Neural cell (in vitro differentiated cells): ENCODE results near the gene A2M. TPM values are rescaled to one million over a fixed set of nuclear protein-coding genes. Genes with fewer than 3 reads are reported as not detected.
A peak's percentile ranks its signal among the peaks of the same experiment; 100 is the strongest.

Source experiments
- H2AFZ ChIP-seq: fragments of 200-600, 300-800 bp; sonication (generic), shearing (Covaris generic); 2 replicates; pipeline ENCODE4 v1.6.0; 2014; ENCODE audit warnings: low read depth, mild to moderate bottlenecking, antibody characterized with exemption, low read length, moderate library complexity
- H3F3A ChIP-seq: fragments of 200-600 bp; shearing (Covaris generic); 2 replicates; pipeline ENCODE4 v1.6.1; 2016; ENCODE audit warnings: mild to moderate bottlenecking, moderate library complexity, mixed read lengths, antibody characterized with exemption, low read length; ENCODE audit not compliant: insufficient read depth, poor library complexity, severe bottlenecking
- H3K27ac ChIP-seq: fragments of 200-600, 300-800 bp; sonication (generic), shearing (Covaris generic); 2 replicates; pipeline ENCODE4 v1.5.1; 2014; ENCODE audit warnings: mild to moderate bottlenecking, low read length, moderate library complexity
- H3K27me3 ChIP-seq: fragments of 300-800, 200-600 bp; sonication (generic), shearing (Covaris generic); 2 replicates; pipeline ENCODE4 v1.6.0; 2014; ENCODE audit warnings: mild to moderate bottlenecking, low read depth, low read length, moderate library complexity; ENCODE audit not compliant: insufficient read depth
- H3K36me3 ChIP-seq: fragments of 300-800, 200-600 bp; sonication (generic), shearing (Covaris generic); 2 replicates; pipeline ENCODE4 v1.5.1; 2014; ENCODE audit warnings: mild to moderate bottlenecking, antibody characterized with exemption, low read length, moderate library complexity; ENCODE audit not compliant: insufficient read depth
- H3K4me2 ChIP-seq: fragments of 300-800, 200-600 bp; sonication (generic), shearing (Covaris generic); 2 replicates; pipeline ENCODE4 v1.6.0; 2014; ENCODE audit warnings: mild to moderate bottlenecking, low read length
- H3K4me3 ChIP-seq: fragments of 300-800, 200-600 bp; sonication (generic), shearing (Covaris generic); 2 replicates; pipeline ENCODE4 v1.5.1; 2014; ENCODE audit warnings: mild to moderate bottlenecking, low read length, moderate library complexity
- H3K79me2 ChIP-seq: fragments of 200-600 bp; shearing (Covaris generic); replicated peaks from 2 replicates; pipeline ENCODE4 v1.6.0; 2014; ENCODE audit warnings: mild to moderate bottlenecking, low read length, moderate library complexity; ENCODE audit not compliant: insufficient read depth
- H3K9ac ChIP-seq: fragments of 300-800, 200-600 bp; sonication (generic), shearing (Covaris generic); 2 replicates; pipeline ENCODE4 v1.6.1; 2016; ENCODE audit warnings: mild to moderate bottlenecking, low read length, mixed read lengths
- H3K9me2 ChIP-seq: fragments of 200-600 bp; shearing (Covaris generic); 2 replicates; pipeline ENCODE4 v1.6.1; 2016; ENCODE audit warnings: mild to moderate bottlenecking, low read length, mixed read lengths; ENCODE audit not compliant: insufficient read depth
- H3K9me3 ChIP-seq: fragments of 200-600, 300-800 bp; sonication (generic), shearing (Covaris generic); 2 replicates; pipeline ENCODE4 v1.6.1; 2016; ENCODE audit warnings: mild to moderate bottlenecking, mixed run types, low read length, moderate library complexity, mixed read lengths
- H4K20me1 ChIP-seq: fragments of 200-600 bp; shearing (Covaris generic); 2 replicates; pipeline ENCODE4 v1.6.1; 2016; ENCODE audit warnings: mild to moderate bottlenecking, mixed run types; ENCODE audit not compliant: insufficient read depth
- CTCF ChIP-seq: fragments of 450-650 bp; IDR thresholded peaks from 2 replicates; pipeline ENCODE4 v1.5.1; 2014; ENCODE audit warnings: antibody characterized with exemption, mild to moderate bottlenecking, moderate library complexity; ENCODE audit not compliant: poor library complexity, severe bottlenecking
- EP300 ChIP-seq: fragments of 450-650 bp; conservative IDR thresholded peaks from 2 replicates; pipeline ENCODE4 v1.6.1; 2014; ENCODE audit warnings: antibody characterized with exemption, mild to moderate bottlenecking, moderate library complexity; ENCODE audit not compliant: poor library complexity, severe bottlenecking
- EZH2 ChIP-seq: fragments of 200-600, 300-800 bp; shearing (Covaris generic), sonication (generic); IDR thresholded peaks from 2 replicates; pipeline ENCODE4 v1.6.1; 2014; ENCODE audit warnings: antibody characterized with exemption, low read length, borderline replicate concordance, mild to moderate bottlenecking; ENCODE audit not compliant: insufficient read depth, poor library complexity, severe bottlenecking
- MXI1 ChIP-seq: fragments of 450-650 bp; conservative IDR thresholded peaks from 2 replicates; pipeline ENCODE4 v1.6.1; 2014; ENCODE audit warnings: antibody characterized with exemption, mild to moderate bottlenecking; ENCODE audit not compliant: poor library complexity, severe bottlenecking
- POLR2AphosphoS5 ChIP-seq: IDR thresholded peaks from 2 replicates; pipeline ENCODE4 v1.6.1; 2012
- RAD21 ChIP-seq: fragments of 450-650 bp; conservative IDR thresholded peaks from 2 replicates; pipeline ENCODE4 v1.6.1; 2014; ENCODE audit warnings: antibody characterized with exemption, mild to moderate bottlenecking, moderate library complexity
- REST ChIP-seq: IDR thresholded peaks from 2 replicates; pipeline ENCODE4 v1.6.1; 2012; ENCODE audit warnings: borderline replicate concordance
- SMC3 ChIP-seq: fragments of 450-650 bp; conservative IDR thresholded peaks from 2 replicates; pipeline ENCODE4 v1.6.1; 2014; ENCODE audit warnings: antibody characterized with exemption, mild to moderate bottlenecking, moderate library complexity; ENCODE audit not compliant: poor library complexity
- TAF1 ChIP-seq: IDR thresholded peaks from 2 replicates; pipeline ENCODE4 v1.6.1; 2012; ENCODE audit warnings: low read depth
- polyA plus RNA-seq: library from polyadenylated mRNA; depleted of rRNA; stranded (reverse); fragments of >200 nt; gene quantifications from 2 replicates; pipeline ENCODE4 v1.2.3, GENCODE V29; 2014

The A2M gene
- polyA plus RNA-seq, 1 donor from 2014 or later: 0.09 TPM

- H4K20me1 ChIP-seq: no peaks in the 10 kb centered on the region
- no peaks in the 10 kb centered on the region for H3K9me2 ChIP-seq
- H3K9me3 ChIP-seq: no peaks in the 10 kb centered on the region
- H3K4me2 ChIP-seq: no peak overlapping the region
- peak overlapping the region; percentile 79 for H2AFZ ChIP-seq
- H3K27me3 ChIP-seq: peaks cover 5% of the 10 kb centered on the region
- peak overlapping the region; percentile 16 for H3K27ac ChIP-seq
- H3K4me3 ChIP-seq: peak overlapping the region; percentile 86
- no peak for TF ChIP-seq REST
- TF ChIP-seq EZH2: no peak
- TF ChIP-seq TAF1: no peak
- TF ChIP-seq POLR2AphosphoS5: no peak
- H3K36me3 ChIP-seq: no peaks in the 10 kb centered on the region
- H3K79me2 ChIP-seq: no peaks in the 10 kb centered on the region
- H3K9ac ChIP-seq: peak overlapping the region; percentile 71
- H3F3A ChIP-seq: peaks cover 3% of the 10 kb centered on the region
Observed at GRCh38 chr12:9064815-9065606, 50.7 kb downstream of the A2M start.

- Histone ChIP-seq H3K27ac (peak overlapping the region; percentile 16), H3K27me3 (peaks cover 5% of the 10 kb centered on the region), H3K4me2 (peak overlapping the region; percentile 66), H3K9ac (peak overlapping the region; percentile 71), H4K20me1 (no peaks in the 10 kb centered on the region), H3K9me2 (no peaks in the 10 kb centered on the region), H3F3A (peaks cover 3% of the 10 kb centered on the region), H3K79me2 (no peaks in the 10 kb centered on the region), H3K4me3 (peak overlapping the region; percentile 86), H2AFZ (peak overlapping the region; percentile 79), H3K36me3 (no peaks in the 10 kb centered on the region), H3K9me3 (no peaks in the 10 kb centered on the region)
- TF ChIP-seq REST (no peak), EP300 (no peak), SMC3 (peak; percentile 72), RAD21 (peak; percentile 81), CTCF (peak; percentile 78), MXI1 (peak; percentile 48), POLR2AphosphoS5 (peak; percentile 57)
Observed at GRCh38 chr12:9064201-9064814, 51.4 kb downstream of the A2M start.
